HT1080 (cell line): Measurements from ENCODE around the gene SSR3. TPM values are rescaled to one million over a fixed set of nuclear protein-coding genes. Genes with fewer than 3 reads are reported as not detected.
"Not testable (repeated sequence)": the region's sequence is repeated elsewhere in the genome, so short reads cannot be mapped to it uniquely, and the experiment has no call there.

Experiments used
- DNase-seq: peaks from one replicate; pipeline ENCODE4 v3.0.0-alpha.2; 2015; ENCODE audit warnings: low read depth
- polyA plus RNA-seq, 2 experiments: library from polyadenylated mRNA; depleted of rRNA; stranded (reverse); fragments of >200 nt; gene quantifications; 2 replicates each; pipeline ENCODE4 v1.2.3, GENCODE V29; 2015
- total RNA-seq: library from RNA; depleted of rRNA; stranded (reverse); fragments of >200 nt; shearing (Covaris generic); gene quantifications from 2 replicates; pipeline ENCODE4 v1.2.3, GENCODE V29; 2014; rRNA removed

SSR3 gene
- total RNA-seq = 563 and 655 TPM in 2 replicates
- 434 and 472 TPM in 2 replicates for polyA plus RNA-seq (2015; cell fraction: cytosol; rRNA removed)
- polyA plus RNA-seq (2015; cell fraction: nucleus; rRNA removed) = 259 and 305 TPM in 2 replicates

DNA sequence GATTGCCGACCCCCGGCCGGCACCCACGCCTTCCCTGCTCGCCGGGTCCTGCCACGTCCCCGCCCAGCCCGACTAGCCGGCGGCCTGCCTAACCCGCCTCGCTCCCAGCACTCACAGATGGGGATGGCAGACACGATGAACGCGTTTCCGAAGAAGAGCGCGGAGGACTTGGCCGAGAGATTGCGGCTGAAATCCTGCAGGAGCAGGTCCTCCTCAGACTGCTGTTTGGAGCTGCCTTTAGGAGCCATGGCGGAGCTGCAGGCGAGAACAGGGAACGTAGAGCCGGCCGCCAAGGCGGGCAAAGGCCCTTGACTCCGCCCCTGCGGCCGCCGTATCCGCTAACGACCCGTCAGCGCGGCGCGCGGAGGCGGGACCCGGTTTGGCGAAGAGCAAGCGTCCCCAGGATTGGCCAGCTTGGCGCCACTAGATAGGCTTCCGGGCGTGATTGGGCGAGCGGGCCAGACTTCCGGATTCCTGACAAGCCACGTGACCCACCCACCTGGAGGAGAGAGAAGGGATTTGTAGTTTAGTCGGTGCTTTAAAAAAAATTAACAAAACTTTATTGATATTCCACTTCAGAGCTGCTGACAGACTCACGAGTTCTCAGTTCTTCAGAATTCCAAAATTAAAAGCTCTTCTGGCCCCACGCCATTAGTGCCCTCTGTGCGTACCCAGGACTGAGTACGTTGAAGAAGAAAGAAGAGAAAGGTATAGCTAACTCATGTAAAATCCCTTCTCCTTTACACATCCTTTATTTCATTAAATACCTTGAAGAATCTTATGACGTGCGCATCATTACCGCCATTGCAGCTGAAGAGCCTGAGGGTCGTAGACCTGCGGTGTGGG lies at the start of gene SSR3:
Gene SSR3, minus strand, starts transcription at position 276 of the 846 bp plus-strand sequence. Its CDS starts 28 bp downstream, at position 248.
- peak; percentile 100 for DNase-seq

DNA sequence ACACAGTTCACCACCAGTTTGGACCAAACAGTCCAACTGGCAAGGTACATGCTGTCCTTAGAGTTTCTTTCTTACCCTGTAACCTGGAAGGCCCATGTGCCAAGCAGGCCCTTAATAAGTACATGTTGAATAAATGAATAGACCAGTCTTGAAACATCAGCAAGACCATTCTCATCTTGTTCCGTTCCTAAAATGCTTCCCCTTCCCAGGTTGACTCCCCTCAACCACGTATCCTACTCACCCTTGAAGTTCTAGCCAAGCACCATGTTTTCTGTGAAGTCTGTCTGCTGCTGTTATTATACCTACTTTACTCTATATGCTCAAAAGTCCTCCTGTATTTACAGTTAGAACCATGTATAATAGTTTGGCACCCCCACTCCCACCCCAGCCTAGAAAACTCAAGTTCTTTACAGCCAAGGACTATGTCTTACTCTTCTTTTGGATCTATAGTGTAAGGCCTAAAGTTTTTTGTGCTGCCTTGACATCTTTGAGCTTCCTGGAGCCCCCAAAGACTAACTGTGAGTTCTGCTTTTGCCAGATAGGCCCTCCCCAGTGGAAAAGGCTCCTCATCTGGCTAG lies 49.2 kb upstream of the SSR3 start:
- no peak for DNase-seq

DNA sequence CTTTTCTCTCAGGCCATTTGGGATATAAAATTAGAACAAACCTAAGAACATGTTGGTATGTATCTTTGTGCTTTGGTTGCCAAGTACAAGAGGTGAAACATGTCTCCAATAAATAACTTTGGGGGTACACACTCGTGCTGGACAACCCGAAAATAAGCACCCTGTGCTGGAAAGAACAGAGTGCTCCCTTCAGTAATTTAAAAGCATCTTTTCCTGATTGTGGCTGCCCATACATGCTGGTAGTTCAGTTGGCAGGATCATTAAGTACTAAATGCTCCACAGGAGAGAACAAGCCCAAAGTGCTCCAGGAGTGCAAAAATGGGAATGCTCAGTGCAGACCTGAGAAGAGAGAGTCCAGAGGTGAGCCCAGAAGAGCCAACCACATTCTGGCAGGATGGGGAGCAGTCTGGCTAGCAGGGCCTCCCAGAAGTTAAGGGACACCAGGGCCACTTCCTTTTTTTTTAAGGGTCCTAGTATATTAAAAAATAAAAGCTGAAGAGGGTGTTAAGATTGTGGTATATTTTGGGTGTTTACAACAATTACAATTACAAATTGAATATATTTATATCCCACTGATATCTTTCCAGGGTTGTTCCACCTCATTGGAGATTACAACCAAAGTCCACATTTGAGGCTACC lies 48.6 kb upstream of the SSR3 start:
- no peak for DNase-seq

DNA sequence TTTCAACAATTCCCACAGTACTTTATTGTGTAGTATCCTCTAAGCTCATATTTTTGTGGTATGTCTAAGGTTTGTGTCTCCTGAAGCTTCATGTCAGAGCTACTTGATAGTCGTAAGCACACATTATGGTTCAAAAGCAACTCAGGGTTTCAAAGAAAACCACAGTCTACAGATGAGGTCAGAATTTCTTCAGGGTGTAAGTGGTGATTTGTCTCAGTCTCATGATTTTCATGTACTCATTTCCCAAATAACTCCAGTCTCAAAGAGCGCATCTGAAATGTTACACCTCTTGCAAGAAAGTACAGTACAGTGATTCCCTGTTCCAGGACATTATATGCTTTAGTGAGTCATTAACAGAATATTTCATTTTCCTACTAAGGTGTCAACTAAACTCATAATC lies 47.5 kb upstream of the SSR3 start:
- peak; percentile 79 for DNase-seq

DNA sequence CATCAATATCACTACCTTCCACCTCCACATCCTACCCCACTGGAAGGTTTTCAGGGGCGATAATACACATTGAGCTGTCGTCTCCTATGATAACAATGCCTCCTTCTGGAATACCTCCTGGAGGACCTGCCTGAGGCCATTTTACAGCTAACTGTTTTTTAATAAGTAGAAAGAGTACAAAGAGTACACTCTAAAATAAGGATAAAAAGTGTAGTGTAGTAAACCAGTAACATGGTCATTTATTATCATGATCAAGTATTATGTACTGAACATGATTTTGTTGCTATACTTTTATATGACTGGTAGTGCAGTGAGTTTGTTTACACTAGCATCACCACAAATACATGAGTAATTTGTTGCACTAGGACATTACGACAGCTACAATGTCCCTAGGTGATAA lies 46.6 kb upstream of the SSR3 start:
- DNase-seq = no peak

DNA sequence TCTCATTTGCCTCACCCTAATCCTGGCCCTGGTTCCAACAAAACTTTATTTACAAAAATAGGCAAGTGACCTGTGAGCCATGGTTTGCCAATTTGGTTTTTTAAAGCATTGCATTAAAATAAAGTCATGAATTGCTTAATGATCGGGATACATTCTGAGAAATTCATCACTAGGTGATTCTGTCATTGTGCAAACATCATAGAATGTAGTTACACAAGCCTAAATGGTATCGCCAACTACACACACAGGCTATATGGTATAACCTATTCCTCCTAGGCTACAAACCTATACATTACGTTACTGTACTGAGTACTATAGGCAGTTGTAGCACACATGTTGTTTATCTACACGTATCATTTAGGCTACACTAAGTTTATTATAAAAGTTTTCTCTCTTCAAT lies 45.9 kb upstream of the SSR3 start:
- no peak for DNase-seq

DNA sequence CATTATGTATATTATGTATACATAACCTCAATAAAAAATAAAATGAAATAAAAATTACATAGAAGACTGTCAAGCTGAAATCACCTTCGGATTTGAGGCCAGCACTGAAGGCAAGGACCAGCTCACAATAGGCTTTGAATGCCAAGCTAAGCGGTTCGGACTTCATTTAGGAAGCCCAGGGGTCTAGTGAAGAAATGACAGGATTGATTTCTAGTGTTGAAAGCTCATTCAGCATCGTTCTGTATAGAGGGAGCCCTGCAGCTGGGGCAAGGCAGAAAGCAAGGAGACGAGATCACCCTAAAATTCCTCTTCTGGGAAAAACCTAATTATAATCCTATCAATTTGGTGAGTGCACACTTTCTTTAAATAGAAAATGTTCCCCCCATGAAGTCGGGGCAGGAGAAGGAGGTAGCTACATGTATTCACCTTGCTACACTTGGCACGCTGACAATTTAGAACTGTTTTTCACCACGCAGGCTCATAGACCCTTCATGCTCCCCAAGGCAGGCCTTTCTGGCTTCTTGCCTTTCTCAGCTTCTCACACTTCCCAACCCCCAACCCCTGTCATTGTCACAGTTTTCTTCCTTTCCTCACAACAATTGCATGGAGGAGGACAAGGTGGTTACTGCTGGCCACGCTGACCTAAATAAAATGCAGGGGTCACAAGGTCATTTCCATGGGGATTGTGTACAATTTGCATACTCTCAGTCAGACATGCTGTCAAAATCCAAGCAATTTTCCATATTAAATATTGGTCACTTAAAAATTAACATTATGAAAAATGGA lies 44.4 kb upstream of the SSR3 start:
- DNase-seq = no peak

DNA sequence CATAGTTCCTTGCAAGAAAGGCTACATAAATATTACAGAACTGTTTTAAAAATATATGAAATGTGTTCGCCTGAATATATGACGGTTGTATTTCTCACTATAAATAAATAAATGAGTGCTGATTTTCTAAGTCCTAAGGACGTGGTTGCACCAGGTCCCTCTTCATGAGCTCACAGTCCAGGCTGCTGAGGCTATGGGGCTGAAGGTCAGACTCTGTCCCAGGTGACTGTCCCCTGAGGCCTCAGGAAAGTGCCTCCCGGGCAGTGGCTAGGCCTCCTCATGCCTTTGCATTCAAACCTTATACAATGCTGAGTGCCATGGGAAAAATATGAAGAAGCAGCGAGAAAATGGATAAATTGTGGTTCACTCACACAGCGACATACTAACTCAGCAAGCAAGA lies 43.5 kb upstream of the SSR3 start:
- DNase-seq = no peak

DNA sequence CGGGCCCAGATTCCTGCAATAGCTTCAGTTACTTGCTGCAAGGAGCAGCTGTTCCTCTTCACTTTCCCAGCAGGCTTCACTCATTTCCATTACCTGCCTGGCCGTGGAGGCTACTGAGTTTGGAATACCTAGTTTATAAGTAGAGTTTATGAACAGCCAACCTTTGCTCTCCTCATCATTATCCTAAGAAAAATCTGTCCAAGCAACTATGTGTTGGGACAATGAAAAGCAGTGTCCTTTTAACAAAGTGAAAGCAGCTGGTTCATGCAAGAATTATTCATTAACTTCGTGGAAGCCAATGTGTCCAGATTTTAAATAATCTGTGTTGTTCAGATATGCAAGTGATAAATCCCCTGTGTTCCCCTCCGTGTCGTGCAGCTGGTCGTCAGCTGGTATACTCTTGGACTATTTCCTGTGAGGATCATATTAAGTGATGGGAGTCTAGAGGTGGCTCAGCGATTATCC lies 39.3 kb upstream of the SSR3 start:
- no peak for DNase-seq

DNA sequence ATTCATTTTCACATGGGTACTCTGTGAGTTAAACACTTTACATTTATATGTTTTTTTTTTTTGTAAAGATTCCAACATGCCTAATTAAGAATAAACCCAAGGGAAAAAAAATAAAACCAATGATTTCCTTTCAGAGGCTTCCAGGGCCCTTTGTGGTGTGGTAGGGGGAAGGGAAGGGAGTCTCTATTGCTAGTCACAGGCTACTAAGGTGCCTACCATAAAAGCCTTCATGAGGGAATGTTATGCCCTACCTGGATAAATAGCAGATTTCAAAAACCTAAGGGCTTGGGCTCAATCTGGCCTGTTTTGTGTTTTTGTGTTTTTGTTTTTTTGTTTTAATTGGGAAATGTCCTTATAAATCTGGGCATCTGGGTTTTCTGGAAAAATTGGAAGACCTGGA lies 38.9 kb upstream of the SSR3 start:
- DNase-seq = no peak

DNA sequence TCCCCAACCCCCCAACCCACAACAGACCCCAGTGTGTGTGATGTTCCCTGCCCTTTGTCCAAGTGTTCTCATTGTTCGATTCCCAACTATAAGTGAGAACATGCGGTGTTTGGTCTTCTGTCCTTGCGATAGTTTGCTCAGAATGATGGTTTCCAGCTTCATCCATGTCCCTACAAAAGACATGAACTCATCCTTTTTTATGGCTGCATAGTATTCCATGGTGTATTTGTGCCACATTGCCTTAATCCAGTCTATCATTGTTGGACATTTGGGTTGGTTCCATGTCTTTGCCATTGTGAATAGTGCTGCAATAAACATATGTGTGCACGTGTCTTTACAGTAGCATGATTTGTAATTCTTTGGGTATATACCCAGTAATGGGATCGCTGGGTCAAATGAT lies 34.9 kb upstream of the SSR3 start:
- not testable (repeated sequence) for DNase-seq

DNA sequence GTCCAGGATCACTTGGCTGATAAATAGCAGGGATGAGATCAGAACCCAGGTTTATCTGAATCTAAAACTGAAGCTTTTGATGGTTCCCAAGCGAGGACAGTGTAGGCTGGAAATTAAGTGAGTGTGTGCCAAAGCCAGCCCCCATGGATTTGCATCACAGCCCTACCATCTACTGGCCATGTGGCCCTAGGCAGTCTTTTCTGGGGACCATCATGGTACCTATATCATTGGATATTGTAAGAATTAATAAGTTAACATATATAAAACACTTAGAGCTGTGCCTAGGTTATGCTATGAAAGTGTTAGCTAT lies 32.8 kb upstream of the SSR3 start:
- no peak for DNase-seq

DNA sequence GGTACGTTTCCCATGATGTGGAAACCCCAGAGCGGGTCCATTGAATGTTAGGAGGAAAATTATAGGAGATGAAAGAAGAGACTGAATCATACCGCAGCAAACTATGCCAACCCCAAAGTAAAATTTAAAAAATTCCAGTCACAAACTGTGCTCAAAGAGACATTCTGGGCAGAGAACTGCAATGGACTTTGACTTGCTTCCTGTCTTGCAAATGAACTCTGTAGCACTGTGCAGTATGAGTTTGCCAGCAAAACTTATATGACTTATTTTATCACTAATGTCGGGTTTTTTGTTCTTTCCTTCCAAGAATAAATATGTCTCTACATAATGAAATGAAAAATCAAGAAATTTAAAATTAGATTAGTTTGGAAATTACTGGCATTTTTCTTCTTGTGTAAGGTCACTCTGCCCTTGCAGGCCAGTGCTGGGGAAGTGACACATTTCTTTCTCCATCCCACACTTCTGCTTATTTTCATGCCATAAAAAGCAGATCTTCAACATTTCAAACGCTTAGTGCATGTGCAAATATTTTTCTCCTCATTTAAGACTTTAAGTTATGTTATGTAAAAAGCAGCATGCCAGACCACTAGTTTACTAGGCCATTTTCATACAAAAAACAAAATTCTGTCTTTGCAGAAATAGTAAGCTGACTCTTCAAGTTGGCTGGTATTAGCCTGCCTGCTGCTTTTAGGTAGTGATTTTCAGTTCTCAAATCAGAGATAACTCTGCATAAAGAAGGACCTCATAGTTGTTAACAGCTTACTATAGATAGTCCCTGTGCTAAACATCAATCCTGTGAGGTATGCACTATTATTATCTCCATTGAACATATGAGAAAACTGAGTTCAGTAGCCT lies 32.2 kb upstream of the SSR3 start:
- DNase-seq = no peak

DNA sequence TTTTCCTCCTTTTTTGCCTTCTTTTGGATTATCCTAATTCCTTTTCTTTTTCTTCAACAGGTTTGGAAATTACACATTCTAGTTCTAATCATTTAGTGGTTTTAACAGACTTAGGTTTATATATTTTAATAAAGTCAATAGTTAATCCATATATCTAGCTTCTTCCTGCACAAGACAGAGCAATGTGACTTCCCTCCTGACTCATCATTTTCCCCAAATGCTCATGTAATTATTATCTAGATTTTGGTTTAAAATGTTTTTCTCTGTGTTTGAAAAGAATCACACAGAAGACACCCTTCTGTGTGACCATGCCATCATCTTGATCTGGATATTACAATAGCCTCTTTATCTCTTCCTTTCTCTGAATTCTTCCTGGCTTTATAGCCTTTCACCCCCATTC lies 28.6 kb upstream of the SSR3 start:
- DNase-seq = no peak

DNA sequence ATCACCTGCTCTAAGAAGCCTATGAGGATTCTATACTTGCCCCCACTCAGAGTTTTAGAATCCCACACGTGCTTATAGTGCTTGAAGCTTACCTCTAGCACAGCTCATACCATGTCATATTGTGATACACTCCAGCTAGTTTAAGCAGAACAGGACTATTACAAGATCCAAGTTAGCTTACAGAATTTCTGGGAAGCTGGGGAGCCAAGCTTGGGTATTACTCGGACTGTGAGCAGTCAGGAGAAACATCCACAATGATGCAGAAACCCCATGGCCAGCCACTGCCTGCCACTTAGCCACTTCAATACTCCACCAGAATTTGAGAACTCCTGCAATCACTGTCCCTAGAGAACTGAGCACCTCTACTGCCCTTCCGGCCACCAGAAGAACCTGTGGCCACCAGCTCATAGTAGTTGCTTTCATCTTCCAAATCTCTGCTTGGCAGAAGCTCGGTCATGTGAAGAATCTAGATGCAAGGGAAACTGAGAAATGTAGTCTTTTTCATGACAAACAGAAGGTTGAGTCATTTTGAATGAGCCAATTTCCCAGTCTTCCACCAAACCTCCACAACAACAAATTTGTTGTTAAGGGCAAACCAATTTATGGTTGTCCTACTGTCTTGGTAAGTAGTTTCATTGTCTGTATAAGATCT lies 27.7 kb upstream of the SSR3 start:
- DNase-seq = no peak

DNA sequence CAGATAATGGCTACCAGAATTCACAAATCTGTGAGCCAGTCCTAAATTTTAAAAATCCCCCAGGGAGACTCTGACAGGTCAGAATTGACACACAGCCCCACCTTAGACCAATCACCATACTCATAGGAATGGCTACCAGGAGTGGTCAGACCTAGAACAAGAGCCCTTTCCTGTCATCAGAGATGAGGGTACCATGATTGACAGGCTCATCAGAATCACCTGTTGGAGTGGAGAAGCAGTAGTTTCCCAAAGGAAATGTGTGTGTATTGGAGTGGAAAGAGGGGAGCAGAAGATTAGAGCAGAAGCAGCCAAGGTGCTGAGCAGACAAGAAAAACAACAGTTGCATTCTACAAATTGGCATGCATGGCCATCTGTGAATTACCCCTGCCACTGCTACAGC lies 27.0 kb upstream of the SSR3 start:
- DNase-seq = no peak

DNA sequence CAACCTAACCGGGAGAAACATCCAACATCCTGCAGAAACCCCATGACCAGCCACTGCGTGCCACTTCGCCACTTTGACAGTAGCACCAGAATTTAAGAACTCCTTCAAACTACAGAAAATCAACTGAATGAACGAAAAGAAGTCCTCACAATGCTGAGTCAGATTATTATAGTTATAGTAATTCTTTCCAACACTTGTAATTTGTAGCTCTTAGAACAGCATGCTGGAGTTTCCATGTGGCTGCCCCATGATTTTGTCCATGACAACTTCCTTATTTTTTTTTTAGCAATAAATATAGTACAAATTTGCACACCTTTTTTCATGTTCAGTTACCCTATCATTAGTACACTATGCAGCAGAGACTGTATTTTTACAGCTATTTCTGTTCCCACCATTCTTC lies 26.1 kb upstream of the SSR3 start:
- DNase-seq = no peak

DNA sequence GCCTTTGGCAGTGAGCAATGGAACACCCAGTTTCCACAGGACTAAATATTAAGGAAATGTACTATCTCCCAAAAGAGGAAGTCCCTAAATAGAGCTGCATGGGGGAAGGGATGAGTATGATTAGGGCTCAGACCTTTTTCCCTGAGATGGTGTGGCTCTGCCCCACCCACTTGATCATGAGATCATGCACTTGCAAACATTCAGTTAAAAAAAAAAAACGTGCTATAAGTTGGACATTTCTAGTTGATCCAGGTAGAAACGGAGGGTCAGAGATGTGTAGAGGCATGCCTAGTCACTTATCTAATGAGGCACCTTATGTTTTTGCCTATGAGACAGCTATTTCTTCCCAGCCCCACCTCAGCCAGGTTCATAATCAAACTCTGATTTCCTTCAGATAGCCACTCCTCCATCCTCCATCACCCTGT lies 24.5 kb upstream of the SSR3 start:
- DNase-seq = no peak

DNA sequence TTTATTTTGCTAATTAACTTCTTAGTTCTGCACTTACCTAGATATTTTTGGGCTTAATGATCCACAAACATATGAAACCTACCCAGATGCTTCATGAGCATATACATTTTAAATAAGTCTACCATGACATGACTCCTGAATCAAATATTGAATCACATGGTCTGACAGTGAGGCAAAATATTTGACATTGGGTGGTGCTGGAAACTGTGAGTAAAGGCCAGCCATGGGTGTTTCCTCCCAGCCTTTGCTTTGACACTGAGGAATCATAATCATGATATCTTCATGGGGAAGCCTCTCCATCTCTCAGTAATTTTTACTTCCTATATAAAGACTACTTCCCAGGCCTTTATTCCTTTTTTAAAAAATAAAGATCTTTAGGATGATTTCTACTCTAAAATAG lies 22.8 kb upstream of the SSR3 start:
- peak; percentile 12 for DNase-seq
